Measurements from ENCODE around the gene CCNF. TPM values are rescaled to one million over a fixed set of nuclear protein-coding genes. Genes with fewer than 3 reads are reported as not detected.

Gene CCNF
- total RNA-seq, 1 experiment from 2014 or later = 26.1 TPM

GRCh38 chr16:2485811-2486507 is 56.7 kb downstream of the CCNF start:
- no peak for DNase-seq (ENCODE audit: low spot score)

- no peak for DNase-seq (ENCODE audit: low spot score)
Measured at GRCh38 chr16:2486645-2487516, 57.6 kb downstream of the CCNF start.

- no peak for DNase-seq (ENCODE audit: low spot score)
Measured at GRCh38 chr16:2487517-2487842, 58.2 kb downstream of the CCNF start.

GRCh38 chr16:2487903-2488531 is 58.8 kb downstream of the CCNF start:
- DNase-seq (ENCODE audit: low spot score) = no peak

- no peak for DNase-seq (ENCODE audit: low spot score)
Measured at GRCh38 chr16:2489581-2489980, 60.3 kb downstream of the CCNF start.

GRCh38 chr16:2490190-2491105 is 61.2 kb downstream of the CCNF start:
- DNase-seq (ENCODE audit: low spot score) = no peak

- no peak for DNase-seq (ENCODE audit: low spot score)
Measured at GRCh38 chr16:2492292-2492691, 63.0 kb downstream of the CCNF start.

- no peak for DNase-seq (ENCODE audit: low spot score)
Measured at GRCh38 chr16:2493605-2494004, 64.4 kb downstream of the CCNF start.

GRCh38 chr16:2494616-2495015 is 65.4 kb downstream of the CCNF start:
- no peak for DNase-seq (ENCODE audit: low spot score)

- DNase-seq (ENCODE audit: low spot score) = no peak
Measured at GRCh38 chr16:2495041-2495440, 65.8 kb downstream of the CCNF start.

GRCh38 chr16:2496223-2497115 is 67.2 kb downstream of the CCNF start:
- DNase-seq (ENCODE audit: low spot score) = no peak

- no peak for DNase-seq (ENCODE audit: low spot score)
Measured at GRCh38 chr16:2497116-2497630, 67.9 kb downstream of the CCNF start.

- DNase-seq (ENCODE audit: low spot score) = no peak
Measured at GRCh38 chr16:2497695-2498484, 68.6 kb downstream of the CCNF start.

GRCh38 chr16:2498531-2499253 is 69.4 kb downstream of the CCNF start:
- no peak for DNase-seq (ENCODE audit: low spot score)

- DNase-seq (ENCODE audit: low spot score) = no peak
Measured at GRCh38 chr16:2499454-2499853, 70.2 kb downstream of the CCNF start.

GRCh38 chr16:2499890-2500429 is 70.7 kb downstream of the CCNF start:
- DNase-seq (ENCODE audit: low spot score) = no peak

GRCh38 chr16:2500430-2500917 is 71.2 kb downstream of the CCNF start:
- no peak for DNase-seq (ENCODE audit: low spot score)

Measured in H4 (cell line).